Loucy (cell line): ENCODE measurements around the gene MAST4.

Experiments
- CTCF ChIP-seq: fragments of 200-600 bp; sonication (generic); conservative IDR thresholded peaks from 2 replicates; pipeline ENCODE4 v1.5.1; 2014; ENCODE audit warnings: mild to moderate bottlenecking, antibody characterized with exemption, low read length
- EZH2phosphoT487 ChIP-seq: fragments of 200-600 bp; IDR thresholded peaks from 2 replicates; pipeline ENCODE4 v1.6.1; 2018; ENCODE audit warnings: antibody characterized with exemption, mild to moderate bottlenecking, moderate library complexity, borderline replicate concordance

- TF ChIP-seq CTCF (no peak), EZH2phosphoT487 (no peak)
Observed at GRCh38 chr5:66828548-66829357, 232.6 kb downstream of the MAST4 start.
